ENCODE data around the gene KIF2A.
A peak's percentile ranks its signal among the peaks of the same experiment; 100 is the strongest.

KIF2A gene

GRCh38 chr5:62374090-62374489 is 68.1 kb downstream of the KIF2A start:
- no peak for FAIRE-seq
- DNase-seq (ENCODE audit: low spot score) = no peak

DNA sequence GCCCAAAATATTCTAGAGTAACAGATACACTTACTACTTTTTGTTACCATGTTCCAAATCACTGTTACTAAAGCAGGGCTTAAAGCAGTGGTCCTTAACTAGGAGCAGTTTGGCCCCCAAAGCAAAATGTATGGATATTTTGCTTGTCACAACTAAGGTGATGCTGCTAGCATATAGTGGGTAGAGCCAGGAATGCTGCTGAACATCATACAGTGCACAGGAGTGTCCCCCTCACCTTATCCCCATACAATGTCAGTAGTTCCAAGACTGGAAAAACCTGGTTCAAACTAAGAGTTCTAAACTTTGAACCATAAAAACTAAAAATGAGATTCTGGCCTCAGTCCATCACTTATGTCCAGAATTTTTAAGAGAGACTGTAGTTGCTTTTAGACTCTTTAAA is 69.6 kb downstream of the KIF2A start:
- no peak for DNase-seq (ENCODE audit: low spot score)
- peak; percentile 17 for FAIRE-seq

- FAIRE-seq = no peak
Measured at GRCh38 chr5:62376064-62376463, 70.1 kb downstream of the KIF2A start.

GRCh38 chr5:62385131-62385530 is 79.1 kb downstream of the KIF2A start:
- DNase-seq (ENCODE audit: low spot score) (no peak), FAIRE-seq (no peak)

More at GRCh38 chr5:62376064-62376463, 70.1 kb downstream of the KIF2A start:
- no peak for DNase-seq (ENCODE audit: low spot score)

DNA sequence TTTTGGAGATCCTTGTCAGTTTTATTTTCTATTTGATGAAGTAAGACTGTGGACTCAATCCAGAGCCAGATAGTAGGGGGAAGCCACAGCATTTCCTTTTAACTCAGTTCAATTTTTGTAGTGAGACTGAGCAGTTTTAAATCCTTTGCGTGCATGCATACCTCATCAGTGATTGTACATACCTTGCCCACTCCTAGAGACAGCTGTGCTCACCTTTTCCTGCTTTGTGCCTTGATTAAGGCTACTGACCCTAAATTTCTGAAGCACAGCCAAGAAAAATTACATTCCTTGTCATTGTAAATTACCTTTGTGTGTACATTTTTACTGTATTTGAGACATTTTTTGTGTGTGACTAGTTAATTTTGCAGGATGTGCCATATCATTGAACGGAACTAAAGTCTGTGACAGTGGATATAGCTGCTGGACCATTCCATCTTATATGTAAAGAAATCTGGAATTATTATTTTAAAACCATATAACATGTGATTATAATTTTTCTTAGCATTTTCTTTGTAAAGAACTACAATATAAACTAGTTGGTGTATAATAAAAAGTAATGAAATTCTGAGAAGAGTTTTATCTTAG is 79.9 kb downstream of the KIF2A start:
- no peak for FAIRE-seq
- no peak for DNase-seq (ENCODE audit: low spot score)

- FAIRE-seq = no peak
- no peak for DNase-seq (ENCODE audit: low spot score)
Measured at GRCh38 chr5:62386824-62387223, 80.8 kb downstream of the KIF2A start.

DNA sequence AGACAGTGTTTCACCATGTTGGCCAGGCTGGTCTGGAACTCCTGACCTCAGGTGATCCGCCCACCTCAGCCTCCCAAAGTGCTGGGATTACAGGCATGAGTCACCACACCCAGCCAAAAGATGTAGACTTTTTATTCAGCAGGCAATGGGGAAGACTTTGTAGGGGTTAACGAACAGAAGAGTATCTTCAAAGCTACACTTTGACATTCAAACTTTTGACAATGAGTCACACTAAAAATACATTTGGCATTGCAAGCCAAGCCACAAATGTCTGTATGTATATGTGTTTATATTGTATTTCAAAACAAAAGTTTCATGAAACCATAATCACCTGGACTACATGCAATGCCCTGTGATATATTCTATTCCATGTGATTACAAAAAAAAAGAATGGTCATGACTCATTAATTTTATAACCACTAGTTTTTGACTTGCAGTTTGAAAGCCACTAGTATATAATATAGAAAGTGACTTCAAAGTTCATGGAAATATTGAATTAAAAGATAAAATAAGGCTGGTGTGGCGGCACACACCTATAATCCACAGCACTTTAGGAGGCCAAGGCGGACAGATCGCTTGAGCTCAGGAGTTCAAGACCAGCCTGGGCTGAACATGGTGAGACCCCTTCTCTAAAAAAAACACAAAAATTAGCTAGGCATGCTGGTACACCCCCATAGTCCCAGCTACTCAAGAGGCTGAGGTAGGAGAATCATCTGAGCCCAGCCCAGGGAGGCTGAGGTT is 89.4 kb downstream of the KIF2A start:
- FAIRE-seq = no peak
- DNase-seq (ENCODE audit: low spot score) = no peak

DNA sequence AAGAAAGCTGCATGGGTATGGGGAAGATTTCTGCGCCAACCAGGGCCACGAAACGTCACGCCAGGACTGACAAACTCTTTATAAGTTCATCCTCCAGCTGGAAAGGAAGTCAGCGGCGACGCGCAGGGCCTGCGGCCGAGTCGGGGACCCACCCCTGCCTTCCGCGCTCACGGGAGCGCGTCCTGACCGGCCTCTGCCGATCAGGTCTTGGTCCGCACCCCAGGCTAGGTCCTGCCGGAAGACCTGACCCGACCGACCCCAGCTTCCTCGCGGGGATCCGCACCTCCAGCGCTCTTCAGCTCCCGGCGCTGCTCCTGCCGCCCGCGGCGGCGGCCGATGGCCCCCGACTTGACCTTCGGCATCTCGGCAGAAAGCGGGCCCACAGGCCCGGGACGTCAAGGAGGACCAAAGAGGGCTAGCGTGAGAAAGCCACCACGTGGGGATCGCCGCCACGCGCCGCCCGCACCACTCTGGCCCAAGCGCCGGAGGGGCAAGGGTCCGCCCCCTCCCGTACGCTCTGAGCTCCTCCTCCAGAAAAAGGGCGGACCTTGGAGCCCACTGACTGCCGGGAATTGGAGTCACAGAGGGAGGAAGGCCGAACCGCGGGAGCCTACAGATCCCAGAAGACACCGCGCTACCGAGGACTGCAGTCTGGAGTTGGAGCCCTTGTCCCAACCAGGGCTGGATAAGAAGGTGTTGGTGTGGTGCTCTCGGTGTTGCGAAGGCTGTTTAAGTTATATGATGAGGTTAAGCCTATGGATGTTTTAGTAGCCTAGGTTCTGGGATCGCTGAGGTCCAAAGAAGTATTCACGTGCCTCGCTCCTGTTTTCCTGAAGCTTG is 97.6 kb downstream of the KIF2A start, which contains the start of gene DIMT1:
DIMT1 (minus strand) TSS at position 495 of the 840 bp plus-strand sequence; CDS start at position 362, 133 bp downstream.
- DNase-seq (ENCODE audit: low spot score) (peak; percentile 97), FAIRE-seq (no peak)

DNA sequence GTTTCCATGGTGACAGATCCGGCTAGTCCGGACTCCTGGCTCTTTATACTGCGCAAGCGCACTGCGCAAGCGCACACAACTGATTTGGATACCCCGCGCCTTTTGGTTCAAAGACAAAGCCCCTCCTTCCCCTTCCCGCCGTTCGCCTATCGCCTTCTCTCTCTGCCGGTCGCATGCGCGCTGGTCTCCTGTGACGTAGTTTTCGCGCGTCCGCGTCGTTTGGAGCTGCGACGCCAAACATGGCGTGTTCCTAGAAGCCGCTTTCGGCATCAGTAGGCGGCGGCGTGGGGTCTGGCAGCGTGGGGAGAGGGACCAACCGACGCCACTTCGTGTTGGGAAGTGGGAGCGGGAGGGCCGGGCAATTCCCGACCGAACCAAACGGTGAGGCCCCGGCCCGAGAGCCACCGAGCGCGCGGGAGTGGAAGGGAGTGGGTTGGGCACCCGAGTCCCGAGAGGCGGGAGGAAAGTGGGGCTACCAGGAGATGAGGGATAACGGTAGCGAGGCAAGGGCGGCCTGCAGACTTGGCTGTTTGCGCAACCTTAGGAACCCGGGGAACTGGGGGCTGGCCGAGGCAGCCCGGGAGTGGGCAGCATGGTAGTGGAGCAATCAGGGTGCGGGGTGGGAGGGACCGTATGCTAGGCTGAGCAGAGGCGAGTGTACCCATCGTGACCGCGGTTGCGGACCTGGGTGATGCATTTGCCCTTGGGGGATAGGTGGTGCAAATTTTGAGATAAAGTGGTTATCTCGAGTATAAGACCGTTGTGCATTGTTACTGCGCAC is 106.7 kb downstream of the KIF2A start, which contains the start of gene IPO11:
IPO11 (plus strand) TSS at position 215 of the 781 bp plus-strand sequence. CDS start 24,517 bp downstream, outside the sequence.
- peak; percentile 98 for DNase-seq (ENCODE audit: low spot score)
- FAIRE-seq = peak; percentile 98

DNA sequence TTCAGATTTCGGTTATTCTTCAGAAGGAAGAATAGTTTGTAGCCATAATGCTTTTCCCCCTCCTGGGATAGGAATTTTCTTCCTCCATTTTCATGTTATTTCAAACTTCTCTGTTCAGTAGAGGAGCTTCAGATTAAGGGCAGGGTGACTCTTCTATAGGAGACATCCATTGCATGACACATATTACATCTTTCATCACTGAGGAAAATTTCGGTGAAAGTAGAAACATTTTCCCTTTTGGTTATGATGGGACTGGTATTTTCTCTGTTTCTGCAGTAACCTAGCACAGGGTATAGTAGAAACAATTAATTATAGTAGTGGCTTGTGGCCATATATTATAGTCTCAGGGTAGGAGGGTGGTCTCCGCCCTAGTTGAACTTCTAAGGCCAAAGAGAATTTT is 107.7 kb downstream of the KIF2A start:
- no peak for DNase-seq (ENCODE audit: low spot score)

DNA sequence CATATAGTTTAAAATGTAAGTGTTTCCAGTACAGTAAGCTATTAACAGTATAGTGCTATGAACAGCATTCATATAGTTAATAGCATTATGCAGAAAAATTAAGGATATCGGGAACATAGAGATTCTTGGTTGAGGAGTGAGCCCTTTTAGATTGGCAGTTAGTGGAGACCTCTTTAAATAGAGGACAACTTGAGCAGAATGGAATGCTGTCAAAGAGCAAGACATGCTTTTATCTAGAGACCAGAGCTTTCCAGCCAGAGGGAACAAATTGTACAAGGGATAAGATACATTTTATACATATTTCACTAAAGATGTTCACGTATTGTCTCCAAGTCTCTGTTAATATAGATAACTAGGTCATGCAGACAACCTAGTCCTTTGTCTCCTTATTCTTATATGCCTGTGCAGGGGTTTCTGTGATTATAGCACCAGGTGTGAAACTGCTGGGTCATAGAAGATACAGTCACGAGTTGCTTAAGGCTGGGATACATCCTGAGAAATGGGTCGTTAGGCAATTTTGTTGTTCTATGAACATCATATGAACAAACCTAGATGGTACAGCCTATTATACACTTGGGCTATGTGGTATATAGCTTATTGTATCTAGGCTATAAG is 112.6 kb downstream of the KIF2A start:
- no peak for FAIRE-seq

More for the DNA sequence above, 107.7 kb downstream of the KIF2A start:
- no peak for FAIRE-seq

DNA sequence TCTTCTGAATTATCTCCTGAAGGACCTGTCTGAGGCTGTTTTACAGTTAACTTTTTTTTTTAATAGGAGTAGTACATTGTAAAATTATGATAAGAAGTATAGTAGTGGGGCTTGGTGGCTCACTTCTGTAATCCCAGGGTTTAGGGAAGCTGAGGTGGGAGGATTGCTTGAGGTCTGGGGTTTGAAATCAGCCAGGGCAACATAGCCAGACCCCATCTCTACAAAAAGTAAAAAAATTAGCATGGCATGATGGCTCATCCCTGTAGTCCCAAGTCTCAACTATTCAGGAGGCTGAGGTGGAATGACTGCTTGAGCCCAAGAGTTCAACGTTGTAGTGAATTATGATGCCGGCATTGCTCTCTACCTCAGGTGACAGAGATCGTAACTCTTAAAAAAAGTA is 113.6 kb downstream of the KIF2A start:
- FAIRE-seq (no peak), DNase-seq (ENCODE audit: low spot score) (no peak)

More for the DNA sequence above, 112.6 kb downstream of the KIF2A start:
- DNase-seq (ENCODE audit: low spot score) = no peak

GRCh38 chr5:62421414-62421813 is 115.4 kb downstream of the KIF2A start:
- DNase-seq (ENCODE audit: low spot score) (no peak), FAIRE-seq (no peak)

DNA sequence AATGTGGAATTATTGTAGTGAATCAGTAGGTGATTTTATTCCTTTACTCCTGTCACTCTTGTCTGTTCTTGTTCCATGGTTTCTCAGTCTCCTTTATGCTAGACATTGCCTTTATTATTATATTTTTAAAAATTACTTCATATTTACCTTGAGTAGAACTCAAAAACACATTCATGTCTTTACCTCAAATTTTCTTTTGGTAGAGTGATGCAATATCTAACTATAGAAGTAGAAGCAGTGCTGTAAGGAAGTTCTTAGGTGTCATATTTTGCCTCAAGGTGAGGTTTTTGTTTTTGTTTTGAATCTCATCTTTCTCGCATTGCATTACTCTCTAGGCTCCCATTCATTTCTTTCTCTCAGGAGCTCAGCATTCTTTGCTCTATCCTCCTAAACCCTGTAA is 118.8 kb downstream of the KIF2A start:
- FAIRE-seq (no peak), DNase-seq (ENCODE audit: low spot score) (no peak)

GRCh38 chr5:62431735-62432620 is 126.0 kb downstream of the KIF2A start:
- FAIRE-seq (no peak), DNase-seq (ENCODE audit: low spot score) (no peak)

GRCh38 chr5:62432621-62433064 is 126.6 kb downstream of the KIF2A start:
- FAIRE-seq = no peak
- no peak for DNase-seq (ENCODE audit: low spot score)
